MCF 10A (cell line): ENCODE results near the gene NLGN4X. TPM values are rescaled to one million over a fixed set of nuclear protein-coding genes. Genes with fewer than 3 reads are reported as not detected.

Source experiments
- BruUV-seq: library from RNA; stranded (reverse); fragments of 400-500 nt; replicated peaks from 2 replicates; lab custom pipeline; 2021; lab: Mats Ljungman, UMichigan
- CTCF ChIA-PET: fragments of 300-600 bp; sonication (Branson Sonifier 250); formaldehyde crosslinking; extraction: SDS; loops from one replicate; lab custom pipeline; 2021; ENCODE audit warnings: antibody characterized with exemption, inconsistent platforms; lab: Yijun Ruan, JAX
- POLR2A ChIA-PET: fragments of 300-600, 350-650 bp; sonication (Branson Sonifier 250); formaldehyde crosslinking; extraction: SDS; loops from one replicate; lab custom pipeline; 2020; ENCODE audit warnings: antibody characterized with exemption, inconsistent platforms; lab: Yijun Ruan, JAX
- DNase-seq: peaks from one replicate; pipeline ENCODE4 v3.0.0-alpha.2; 2018; ENCODE audit not compliant: unreplicated experiment
- H3K27ac Mint-ChIP-seq: one replicate; pipeline ENCODE4 v1.8.0; 2022; ENCODE audit warnings: mild to moderate bottlenecking, low read depth, mixed read lengths; ENCODE audit not compliant: unreplicated experiment
- H3K27me3 Mint-ChIP-seq: one replicate; pipeline ENCODE4 v1.8.0; 2022; ENCODE audit warnings: mixed read lengths; ENCODE audit not compliant: insufficient read depth, unreplicated experiment
- H3K36me3 Mint-ChIP-seq: one replicate; pipeline ENCODE4 v1.8.0; 2022; ENCODE audit warnings: mild to moderate bottlenecking, moderate library complexity, mixed read lengths; ENCODE audit not compliant: insufficient read depth, unreplicated experiment
- H3K4me1 Mint-ChIP-seq: one replicate; pipeline ENCODE4 v1.8.0; 2022; ENCODE audit warnings: mixed read lengths; ENCODE audit not compliant: insufficient read depth, unreplicated experiment
- H3K4me3 Mint-ChIP-seq: one replicate; pipeline ENCODE4 v1.8.0; 2022; ENCODE audit warnings: mild to moderate bottlenecking, moderate library complexity, mixed read lengths; ENCODE audit not compliant: unreplicated experiment
- H3K9me3 Mint-ChIP-seq: one replicate; pipeline ENCODE4 v1.8.0; 2022; ENCODE audit warnings: mixed read lengths; ENCODE audit not compliant: unreplicated experiment
- CTCF ChIP-seq: fragments of 200-600 bp; IDR thresholded peaks from one replicate; pipeline ENCODE4 v1.8.0; 2022; ENCODE audit warnings: antibody characterized with exemption, mild to moderate bottlenecking; ENCODE audit not compliant: unreplicated experiment
- intact Hi-C: fragments of 100-400 bp; cut with micrococcal nuclease; formaldehyde crosslinking; loops from 2 replicates; pipeline ENCODE4 v1.14.1; 2022
- total RNA-seq: library from RNA; stranded (reverse); gene quantifications from 2 replicates; pipeline ENCODE4 v1.2.3, GENCODE V29; 2022

Gene NLGN4X
- total RNA-seq, 1 experiment from 2014 or later: 1.6 TPM

GRCh38 chrX:6223516-6223915 lies 5.2 kb downstream of the NLGN4X start:
- TF ChIP-seq CTCF: no peak
- POLR2A ChIA-PET: no interaction called here
- no peak for DNase-seq
- no peaks in the 10 kb centered on the region for H3K36me3 Mint-ChIP-seq
- no peaks in the 10 kb centered on the region for H3K4me1 Mint-ChIP-seq
- no peak overlapping the region for H3K4me3 Mint-ChIP-seq
- H3K27me3 Mint-ChIP-seq: no peaks in the 10 kb centered on the region
- intact Hi-C loops: no loop called here
- no TSS peak for BruUV-seq
- no peak overlapping the region for H3K27ac Mint-ChIP-seq
- H3K9me3 Mint-ChIP-seq: peaks cover 10% of the 10 kb centered on the region
- CTCF ChIA-PET: no interaction called here

DNA sequence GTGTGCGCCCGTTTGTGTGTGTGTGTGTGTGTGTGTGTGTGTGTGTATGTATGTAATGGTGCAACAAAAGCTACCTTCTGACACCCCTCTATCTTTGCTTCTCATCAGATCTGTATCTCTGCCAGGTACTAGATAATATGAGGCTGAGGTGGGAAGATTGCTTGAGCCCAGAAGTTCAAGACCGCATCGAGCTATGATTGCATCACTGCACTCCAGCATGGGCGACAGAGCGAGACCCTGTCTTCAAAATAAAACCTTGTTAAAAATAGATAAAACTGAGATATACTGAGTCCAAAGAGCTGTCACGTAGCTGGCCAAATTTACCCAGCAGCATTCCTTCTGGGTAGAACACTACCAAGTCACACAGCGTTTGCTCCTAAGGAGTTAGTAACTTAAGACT lies 18.4 kb downstream of the NLGN4X start:
- H3K4me3 Mint-ChIP-seq: no peak overlapping the region
- no peak overlapping the region for H3K27ac Mint-ChIP-seq
- no peaks in the 10 kb centered on the region for H3K27me3 Mint-ChIP-seq
- BruUV-seq: no TSS peak
- DNase-seq: no peak
- ChIA-PET POLR2A (no interaction called here), CTCF (interaction anchor here (0.6 to 0.7 kb wide), 3 partner anchors 73 to 1727 kb away, joined by 3 read pairs; no protein-coding TSS in a partner anchor)
- intact Hi-C loops: no loop called here
- no peaks in the 10 kb centered on the region for H3K36me3 Mint-ChIP-seq
- TF ChIP-seq CTCF: no peak
- no peaks in the 10 kb centered on the region for H3K4me1 Mint-ChIP-seq
- peaks cover under 1% of the 10 kb centered on the region for H3K9me3 Mint-ChIP-seq

DNA sequence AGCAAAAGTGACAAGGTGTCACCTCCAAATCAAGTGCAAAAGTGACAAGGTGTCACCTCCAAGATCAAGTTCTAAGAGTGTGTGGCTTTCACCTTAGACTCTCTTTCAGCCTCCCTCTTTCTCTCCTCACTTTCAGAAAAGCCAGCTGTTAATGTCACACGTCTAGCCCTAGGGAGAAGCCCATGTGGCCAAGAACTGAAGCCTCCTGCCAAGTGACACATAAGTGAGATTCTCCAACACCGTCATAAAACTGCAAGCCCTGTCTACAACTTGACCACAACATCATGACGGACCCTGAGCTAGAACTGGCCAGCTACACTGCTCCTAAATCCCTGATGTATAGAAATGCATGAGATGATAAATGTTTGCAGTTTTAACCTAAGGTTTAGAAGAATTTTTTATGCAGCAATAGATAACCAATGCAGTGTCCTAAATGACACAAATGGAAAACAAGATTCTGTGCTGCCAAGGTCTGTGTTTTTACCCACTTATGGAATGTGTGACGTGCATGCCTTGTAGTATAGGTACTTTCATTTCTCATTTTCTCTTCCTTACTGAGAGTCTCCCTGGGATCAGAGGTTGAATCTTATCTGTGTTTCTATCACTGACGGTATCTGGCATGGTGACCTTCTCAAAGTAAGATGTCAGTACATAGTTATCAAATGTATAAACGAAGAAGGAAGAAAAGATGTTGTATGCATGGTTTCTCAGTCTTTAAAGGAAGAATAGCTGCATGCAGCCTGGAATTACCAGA lies 25.0 kb downstream of the NLGN4X start:
- no peaks in the 10 kb centered on the region for H3K4me1 Mint-ChIP-seq
- TF ChIP-seq CTCF: no peak
- H3K27ac Mint-ChIP-seq: no peak overlapping the region
- ChIA-PET CTCF (no interaction called here), POLR2A (no interaction called here)
- H3K27me3 Mint-ChIP-seq: no peaks in the 10 kb centered on the region
- BruUV-seq: no TSS peak
- no peaks in the 10 kb centered on the region for H3K36me3 Mint-ChIP-seq
- intact Hi-C loops: no loop called here
- H3K9me3 Mint-ChIP-seq: peaks cover 7% of the 10 kb centered on the region
- H3K4me3 Mint-ChIP-seq: no peak overlapping the region
- DNase-seq: no peak

- Mint-ChIP-seq H3K27ac (no peak overlapping the region), H3K36me3 (no peaks in the 10 kb centered on the region), H3K27me3 (no peaks in the 10 kb centered on the region), H3K4me3 (no peak overlapping the region), H3K4me1 (no peaks in the 10 kb centered on the region), H3K9me3 (no peaks in the 10 kb centered on the region)
- TF ChIP-seq CTCF: no peak
- CTCF ChIA-PET: interaction anchor here (0.7 kb wide), 1 partner anchor 467 kb away, joined by 3 read pairs; no protein-coding TSS in a partner anchor
- intact Hi-C loops: no loop called here
- POLR2A ChIA-PET: no interaction called here
- BruUV-seq: no TSS peak
- DNase-seq: no peak
Observed at GRCh38 chrX:6199486-6199885, 29.2 kb downstream of the NLGN4X start.
